ENCODE measurements around the gene SLC25A26. TPM values are rescaled to one million over a fixed set of nuclear protein-coding genes. Genes with fewer than 3 reads are reported as not detected.
"Not testable (repeated sequence)": the region's sequence is repeated elsewhere in the genome, so short reads cannot be mapped to it uniquely, and the experiment has no call there.

Gene SLC25A26
- total and polyA plus RNA-seq, 5 donors from 2014 or later: 23.4 to 47.7 (median 33.0) TPM

- not testable (repeated sequence) for H3K27ac ChIP-seq (ENCODE audit: insufficient read depth, low read length, poor library complexity, severe bottlenecking); H3K4me1 ChIP-seq (ENCODE audit: control insufficient read depth, insufficient read depth, low read length, poor library complexity, severe bottlenecking); H3K4me3 ChIP-seq (ENCODE audit: low read depth, low read length); H3K27me3 Mint-ChIP-seq; H3K9me3 ChIP-seq (ENCODE audit: control insufficient read depth in 2 of 2, low read length in 2 of 2); H3K36me3 ChIP-seq (ENCODE audit: control insufficient read depth, insufficient read depth, low read length); H3K4me3 Mint-ChIP-seq; H3K27me3 ChIP-seq (ENCODE audit: control insufficient read depth, insufficient read depth, low read length); DNase-seq; ATAC-seq (ENCODE audit: low read depth in 2 of 2)
- Mint-ChIP-seq H3K9me3 (peaks cover 0 to 11% (median 0%) of the 10 kb centered on the region in 7 donors), H3K4me1 (peaks cover 16 to 48% (median 30%) of the 10 kb centered on the region in 4 donors), H3K27ac (peak overlapping the region in 2 of 3 donors; percentile 85 to 94), H3K36me3 (peaks cover 35% of the 10 kb centered on the region)
These were observed 71.1 kb downstream of the SLC25A26 start for GRCh38 chr3:66291922-66292321.

GRCh38 chr3:66297260-66297873, 76.6 kb downstream of the SLC25A26 start:
- peaks cover 25 to 56% (median 44%) of the 10 kb centered on the region in 4 donors for H3K4me1 Mint-ChIP-seq
- no peaks in the 10 kb centered on the region for H3K27me3 ChIP-seq (ENCODE audit: control insufficient read depth, insufficient read depth, low read length)
- H3K9me3 ChIP-seq (ENCODE audit: control insufficient read depth in 2 of 2, low read length in 2 of 2): no peaks in the 10 kb centered on the region
- peaks cover 14% of the 10 kb centered on the region for H3K36me3 Mint-ChIP-seq
- H3K4me3 Mint-ChIP-seq: peak overlapping the region; percentile 47 to 67 (median 58)
- H3K9me3 Mint-ChIP-seq: peaks cover 0 to 3% (median 0%) of the 10 kb centered on the region in 7 donors
- H3K27ac ChIP-seq (ENCODE audit: insufficient read depth, low read length, poor library complexity, severe bottlenecking): peak overlapping the region; percentile 66
- no peaks in the 10 kb centered on the region for H3K27me3 Mint-ChIP-seq
- no peaks in the 10 kb centered on the region for H3K36me3 ChIP-seq (ENCODE audit: control insufficient read depth, insufficient read depth, low read length)
- H3K4me3 ChIP-seq (ENCODE audit: low read depth, low read length): peak overlapping the region; percentile 52
- peaks cover 54% of the 10 kb centered on the region for H3K4me1 ChIP-seq (ENCODE audit: control insufficient read depth, insufficient read depth, low read length, poor library complexity, severe bottlenecking)
- peak overlapping the region in 2 of 3 donors; percentile 76 to 97 for H3K27ac Mint-ChIP-seq
- peak in 1 of 2 donors; percentile 3 for ATAC-seq (ENCODE audit: low read depth in 2 of 2)
- DNase-seq: peak in 2 of 3 donors; percentile 45 to 48

GRCh38 chr3:66297900-66298299, 77.1 kb downstream of the SLC25A26 start:
- Mint-ChIP-seq H3K27ac (peak overlapping the region in 2 of 3 donors; percentile 76 to 97), H3K4me3 (peak overlapping the region; percentile 47 to 67 (median 58)), H3K36me3 (peaks cover 11% of the 10 kb centered on the region), H3K9me3 (peaks cover 0 to 3% (median 0%) of the 10 kb centered on the region in 7 donors), H3K4me1 (peaks cover 28 to 55% (median 42%) of the 10 kb centered on the region in 4 donors), H3K27me3 (no peaks in the 10 kb centered on the region)
- no peaks in the 10 kb centered on the region for H3K36me3 ChIP-seq (ENCODE audit: control insufficient read depth, insufficient read depth, low read length)
- H3K27ac ChIP-seq (ENCODE audit: insufficient read depth, low read length, poor library complexity, severe bottlenecking): peak overlapping the region; percentile 66
- no peaks in the 10 kb centered on the region for H3K9me3 ChIP-seq (ENCODE audit: control insufficient read depth in 2 of 2, low read length in 2 of 2)
- no peak for ATAC-seq (ENCODE audit: low read depth in 2 of 2)
- no peaks in the 10 kb centered on the region for H3K27me3 ChIP-seq (ENCODE audit: control insufficient read depth, insufficient read depth, low read length)
- peak in 1 of 3 donors; percentile 41 for DNase-seq
- H3K4me3 ChIP-seq (ENCODE audit: low read depth, low read length): peak overlapping the region; percentile 52
- H3K4me1 ChIP-seq (ENCODE audit: control insufficient read depth, insufficient read depth, low read length, poor library complexity, severe bottlenecking): peaks cover 59% of the 10 kb centered on the region

GRCh38 chr3:66298591-66298990, 77.8 kb downstream of the SLC25A26 start:
- no peak for ATAC-seq (ENCODE audit: low read depth in 2 of 2)
- no peaks in the 10 kb centered on the region for H3K27me3 ChIP-seq (ENCODE audit: control insufficient read depth, insufficient read depth, low read length)
- H3K36me3 ChIP-seq (ENCODE audit: control insufficient read depth, insufficient read depth, low read length): no peaks in the 10 kb centered on the region
- peaks cover 66% of the 10 kb centered on the region for H3K4me1 ChIP-seq (ENCODE audit: control insufficient read depth, insufficient read depth, low read length, poor library complexity, severe bottlenecking)
- peak overlapping the region; percentile 66 for H3K27ac ChIP-seq (ENCODE audit: insufficient read depth, low read length, poor library complexity, severe bottlenecking)
- DNase-seq: peak in 2 of 3 donors; percentile 46 to 73
- no peaks in the 10 kb centered on the region for H3K9me3 ChIP-seq (ENCODE audit: control insufficient read depth in 2 of 2, low read length in 2 of 2)
- Mint-ChIP-seq H3K27ac (peak overlapping the region in 2 of 3 donors; percentile 76 to 97), H3K36me3 (peaks cover 10% of the 10 kb centered on the region), H3K9me3 (peaks cover 0 to 3% (median 0%) of the 10 kb centered on the region in 7 donors), H3K4me1 (peaks cover 28 to 58% (median 41%) of the 10 kb centered on the region in 4 donors), H3K4me3 (peak overlapping the region in 3 of 4 donors; percentile 4 to 67 (median 49)), H3K27me3 (no peaks in the 10 kb centered on the region)
- peak overlapping the region; percentile 52 for H3K4me3 ChIP-seq (ENCODE audit: low read depth, low read length)

GRCh38 chr3:66299085-66299484, 78.3 kb downstream of the SLC25A26 start:
- H3K4me3 Mint-ChIP-seq: peak overlapping the region in 2 of 4 donors; percentile 49 to 67
- Histone ChIP-seq H3K4me3 (ENCODE audit: low read depth, low read length) (peak overlapping the region; percentile 52), H3K27ac (ENCODE audit: insufficient read depth, low read length, poor library complexity, severe bottlenecking) (peak overlapping the region; percentile 66), H3K4me1 (ENCODE audit: control insufficient read depth, insufficient read depth, low read length, poor library complexity, severe bottlenecking) (peaks cover 71% of the 10 kb centered on the region)
- DNase-seq; H3K27me3 ChIP-seq (ENCODE audit: control insufficient read depth, insufficient read depth, low read length); ATAC-seq (ENCODE audit: low read depth in 2 of 2); H3K36me3 Mint-ChIP-seq; H3K27me3 Mint-ChIP-seq; H3K36me3 ChIP-seq (ENCODE audit: control insufficient read depth, insufficient read depth, low read length); H3K9me3 Mint-ChIP-seq; H3K9me3 ChIP-seq (ENCODE audit: control insufficient read depth in 2 of 2, low read length in 2 of 2): not testable (repeated sequence)
- peak overlapping the region in 2 of 3 donors; percentile 76 to 97 for H3K27ac Mint-ChIP-seq
- H3K4me1 Mint-ChIP-seq: peaks cover 29 to 61% (median 42%) of the 10 kb centered on the region in 4 donors

- Mint-ChIP-seq H3K36me3 (peaks cover 10% of the 10 kb centered on the region), H3K4me1 (peaks cover 30 to 64% (median 45%) of the 10 kb centered on the region in 4 donors), H3K27me3 (no peaks in the 10 kb centered on the region), H3K27ac (peak overlapping the region in 1 of 3 donors; percentile 33), H3K4me3 (no peak overlapping the region), H3K9me3 (peaks cover 0 to 3% (median 0%) of the 10 kb centered on the region in 7 donors)
- ATAC-seq (ENCODE audit: low read depth in 2 of 2) (no peak), DNase-seq (no peak)
- H3K36me3 ChIP-seq (ENCODE audit: control insufficient read depth, insufficient read depth, low read length): no peaks in the 10 kb centered on the region
- no peaks in the 10 kb centered on the region for H3K27me3 ChIP-seq (ENCODE audit: control insufficient read depth, insufficient read depth, low read length)
- no peak overlapping the region for H3K27ac ChIP-seq (ENCODE audit: insufficient read depth, low read length, poor library complexity, severe bottlenecking)
- peaks cover 79% of the 10 kb centered on the region for H3K4me1 ChIP-seq (ENCODE audit: control insufficient read depth, insufficient read depth, low read length, poor library complexity, severe bottlenecking)
- H3K4me3 ChIP-seq (ENCODE audit: low read depth, low read length): no peak overlapping the region
- H3K9me3 ChIP-seq (ENCODE audit: control insufficient read depth in 2 of 2, low read length in 2 of 2): no peaks in the 10 kb centered on the region
These were observed 79.1 kb downstream of the SLC25A26 start for GRCh38 chr3:66299891-66300290.

GRCh38 chr3:66302288-66302687, 81.5 kb downstream of the SLC25A26 start:
- Histone ChIP-seq H3K9me3 (ENCODE audit: control insufficient read depth in 2 of 2, low read length in 2 of 2) (no peaks in the 10 kb centered on the region), H3K4me3 (ENCODE audit: low read depth, low read length) (peak overlapping the region; percentile 63), H3K36me3 (ENCODE audit: control insufficient read depth, insufficient read depth, low read length) (no peaks in the 10 kb centered on the region), H3K27me3 (ENCODE audit: control insufficient read depth, insufficient read depth, low read length) (no peaks in the 10 kb centered on the region), H3K4me1 (ENCODE audit: control insufficient read depth, insufficient read depth, low read length, poor library complexity, severe bottlenecking) (peaks cover 87% of the 10 kb centered on the region), H3K27ac (ENCODE audit: insufficient read depth, low read length, poor library complexity, severe bottlenecking) (peak overlapping the region; percentile 96)
- H3K4me1 Mint-ChIP-seq: peaks cover 23 to 77% (median 49%) of the 10 kb centered on the region in 4 donors
- peaks cover 14% of the 10 kb centered on the region for H3K36me3 Mint-ChIP-seq
- H3K9me3 Mint-ChIP-seq: peaks cover 0 to 7% (median 0%) of the 10 kb centered on the region in 7 donors
- peak; percentile 50 to 95 (median 89) for DNase-seq
- ATAC-seq (ENCODE audit: low read depth in 2 of 2): peak; percentile 86 to 89
- H3K27me3 Mint-ChIP-seq: no peaks in the 10 kb centered on the region
- peak overlapping the region; percentile 54 to 66 (median 62) for H3K4me3 Mint-ChIP-seq
- H3K27ac Mint-ChIP-seq: peak overlapping the region in 2 of 3 donors; percentile 100

Measured in CD4-positive, CD25-positive, alpha-beta regulatory T cell (primary cell).